ENCODE data around the gene TRIM59.

TRIM59 gene

DNA sequence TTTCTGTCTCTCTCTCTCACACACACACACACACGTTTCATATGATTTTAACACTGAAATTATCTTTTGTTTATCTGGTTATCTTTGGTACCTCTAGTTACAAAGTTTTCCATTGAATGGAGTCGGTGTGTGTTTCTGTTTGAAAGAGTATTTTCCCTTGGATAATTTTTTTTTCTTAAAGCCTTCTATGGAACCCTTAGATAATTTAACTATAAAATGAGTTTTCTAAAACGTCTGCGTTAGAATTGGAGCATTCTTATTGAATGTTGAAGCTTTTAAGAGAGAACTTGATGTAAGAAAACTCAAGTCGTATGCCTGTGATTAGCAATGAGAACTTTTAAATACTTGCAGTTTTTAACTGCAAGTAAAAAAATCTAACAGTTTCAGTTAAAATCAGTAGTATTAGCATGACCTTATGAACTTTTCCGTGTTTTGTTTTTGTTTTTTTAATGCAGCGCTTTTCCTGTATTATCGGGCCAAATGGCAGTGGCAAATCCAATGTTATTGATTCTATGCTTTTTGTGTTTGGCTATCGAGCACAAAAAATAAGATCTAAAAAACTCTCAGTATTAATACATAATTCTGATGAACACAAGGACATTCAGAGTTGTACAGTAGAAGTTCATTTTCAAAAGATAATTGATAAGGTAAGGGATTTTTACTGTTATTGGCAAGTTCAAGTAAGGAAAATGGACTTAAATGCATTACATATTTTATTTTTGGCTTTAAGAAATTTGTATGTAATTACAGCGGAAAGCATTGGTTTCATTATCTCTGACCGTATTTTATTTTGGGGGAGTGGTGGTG is 47.2 kb downstream of the TRIM59 start:
- DNase-seq: no peak

GRCh38 chr3:160401291-160402095 is 48.1 kb downstream of the TRIM59 start:
- DNase-seq: no peak

DNA sequence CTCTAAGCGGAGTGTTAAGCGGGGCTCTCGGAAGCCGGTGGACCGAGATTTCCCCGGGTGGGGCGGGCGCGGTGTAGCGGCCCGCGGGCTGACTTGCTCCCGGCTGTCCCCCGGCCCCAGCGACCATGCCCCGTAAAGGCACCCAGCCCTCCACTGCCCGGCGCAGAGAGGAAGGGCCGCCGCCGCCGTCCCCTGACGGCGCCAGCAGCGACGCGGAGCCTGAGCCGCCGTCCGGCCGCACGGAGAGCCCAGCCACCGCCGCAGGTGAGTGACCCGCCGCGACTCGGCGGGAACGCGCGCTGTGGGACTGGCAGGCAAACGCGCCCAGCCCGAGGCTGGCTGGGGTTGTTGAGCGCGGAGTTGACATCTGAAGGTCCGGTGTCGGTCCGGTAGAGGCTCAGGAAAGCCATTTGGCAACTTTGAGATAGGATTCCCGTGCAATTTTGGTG is 48.9 kb downstream of the TRIM59 start:
- peak; percentile 62 for DNase-seq

GRCh38 chr3:160400030-160400701 is 49.4 kb downstream of the TRIM59 start:
- peak; percentile 69 for DNase-seq

DNA sequence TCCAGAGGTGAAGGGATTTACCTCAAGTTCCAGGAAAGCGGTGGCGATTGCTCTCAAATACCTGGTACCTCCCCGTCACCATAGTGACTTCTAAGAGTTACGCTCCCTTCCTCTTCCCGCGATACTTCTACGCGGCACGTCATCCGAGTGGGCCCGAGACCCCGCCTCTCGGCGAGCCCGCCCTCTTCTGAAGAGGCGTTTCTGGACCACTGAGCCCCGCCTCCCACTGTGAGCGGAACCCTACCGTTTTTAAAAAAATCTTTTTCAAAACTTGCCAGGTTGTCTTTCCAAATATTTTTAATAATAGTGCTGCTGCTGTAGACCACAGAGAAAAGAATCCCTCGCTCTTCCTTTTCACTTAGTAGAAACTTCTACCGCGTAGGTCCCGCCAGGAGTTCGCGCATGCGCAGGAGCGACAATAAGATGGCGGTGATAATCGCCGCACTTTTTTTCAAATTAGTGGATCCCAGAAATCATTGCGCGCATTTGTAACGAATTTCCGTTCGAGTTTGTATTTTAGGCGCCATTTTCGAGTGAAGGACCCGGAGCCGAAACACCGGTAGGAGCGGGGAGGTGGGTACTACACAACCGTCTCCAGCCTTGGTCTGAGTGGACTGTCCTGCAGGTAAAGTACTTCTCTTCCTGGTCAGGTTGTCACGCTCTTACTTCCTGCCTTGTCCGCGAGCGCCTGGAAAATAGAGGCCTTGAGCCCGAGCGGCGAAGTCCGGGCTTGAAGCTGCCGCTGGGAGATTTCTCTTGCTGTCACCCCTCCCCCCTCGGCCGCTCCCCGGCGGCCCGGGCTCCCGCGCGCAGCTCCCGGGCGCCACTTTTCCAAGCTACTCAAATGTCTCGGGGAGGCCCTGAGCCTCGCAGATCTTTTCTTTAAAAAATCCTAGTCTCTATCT is 50.2 kb downstream of the TRIM59 start, which contains the start of the genes IFT80 and SMC4:
Gene IFT80 (minus strand): TSS at position 101 of the 905 bp plus-strand sequence. CDS start 14,625 bp downstream, outside the sequence.
Gene SMC4 (plus strand): TSS at position 526 of the 905 bp plus-strand sequence. CDS start 1,177 bp downstream, outside the sequence.
- peak; percentile 98 for DNase-seq

DNA sequence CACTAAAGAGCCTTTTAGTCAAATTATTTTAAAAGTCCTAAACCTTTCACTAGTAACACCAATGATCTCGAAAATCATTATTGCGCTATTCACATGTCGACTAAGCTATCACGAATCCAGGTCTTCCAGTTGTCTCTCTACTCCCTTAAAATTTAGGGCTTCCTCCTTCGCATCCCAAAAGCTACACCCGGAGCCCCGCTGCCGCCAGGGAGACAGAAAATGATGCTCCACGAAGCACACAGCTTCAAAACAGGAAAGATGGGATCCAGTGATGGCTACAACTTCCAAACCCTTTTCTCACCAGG is 50.8 kb downstream of the TRIM59 start:
- no peak for DNase-seq

DNA sequence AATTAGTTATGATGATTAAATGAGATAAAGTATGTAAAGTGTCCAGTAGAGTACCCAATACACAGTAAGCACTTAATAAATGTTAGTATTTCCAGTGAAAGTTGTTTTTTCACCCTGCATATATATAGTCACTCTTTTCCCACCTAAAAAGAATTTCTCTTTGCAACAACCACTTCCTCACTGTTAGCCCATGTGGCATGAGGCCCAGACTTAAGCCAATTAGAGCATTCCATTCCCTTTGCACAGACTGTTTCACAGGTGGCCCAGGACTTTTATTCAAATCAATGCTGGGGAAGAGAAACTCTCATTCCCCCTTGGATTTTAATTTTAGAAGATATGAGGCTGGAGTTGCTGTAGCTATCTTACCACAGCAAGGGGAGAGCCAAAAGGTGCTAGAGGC is 54.3 kb downstream of the TRIM59 start:
- peak; percentile 55 for DNase-seq

DNA sequence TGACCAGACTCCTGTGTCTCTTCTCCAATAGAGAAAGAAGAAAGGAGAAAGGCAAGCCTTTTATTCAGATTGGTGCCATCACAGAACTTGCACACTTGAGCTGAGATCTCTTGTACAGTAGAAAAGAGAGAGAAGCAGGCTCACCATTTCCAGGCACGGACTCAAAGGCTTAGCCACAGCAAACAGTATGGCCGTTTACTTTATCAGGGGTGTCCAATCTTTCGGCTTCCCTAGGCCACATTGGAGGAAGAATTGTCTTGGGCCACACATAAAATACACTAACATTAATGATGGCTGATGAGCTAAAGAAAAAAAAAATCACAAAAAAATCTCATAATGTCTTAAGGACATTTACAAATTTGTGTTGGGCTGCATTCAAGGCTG is 55.6 kb downstream of the TRIM59 start:
- no peak for DNase-seq

DNA sequence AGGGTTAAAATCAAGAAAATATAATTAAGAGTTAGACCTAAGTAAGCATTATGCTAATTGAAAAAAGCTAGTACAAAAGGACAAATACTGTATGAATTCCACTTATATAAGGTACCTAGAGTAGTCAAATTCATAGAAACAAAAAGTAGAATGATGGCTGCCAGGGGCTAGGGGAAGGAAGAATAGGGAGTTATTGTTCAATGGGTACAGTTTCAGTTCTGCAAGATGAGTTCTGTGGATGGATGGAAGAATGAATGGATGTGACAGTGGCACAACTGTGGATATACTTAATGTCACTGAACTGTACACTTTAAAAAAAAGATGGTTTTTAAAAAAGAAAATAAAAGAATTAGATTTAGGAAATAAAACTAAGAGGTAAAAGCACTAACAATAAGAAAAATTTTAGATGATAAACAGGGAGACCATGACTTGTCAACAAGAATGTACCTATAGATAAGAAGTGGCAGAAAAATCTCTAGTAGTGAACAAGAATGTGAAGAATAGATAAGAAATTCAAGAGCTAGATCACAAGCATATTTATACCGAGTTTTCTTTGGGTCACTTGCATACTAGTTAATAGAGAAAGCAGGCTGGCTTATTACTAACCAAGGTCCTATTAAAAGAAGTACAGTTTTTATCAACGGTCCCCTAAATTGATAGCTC is 56.1 kb downstream of the TRIM59 start:
- DNase-seq: no peak

DNA sequence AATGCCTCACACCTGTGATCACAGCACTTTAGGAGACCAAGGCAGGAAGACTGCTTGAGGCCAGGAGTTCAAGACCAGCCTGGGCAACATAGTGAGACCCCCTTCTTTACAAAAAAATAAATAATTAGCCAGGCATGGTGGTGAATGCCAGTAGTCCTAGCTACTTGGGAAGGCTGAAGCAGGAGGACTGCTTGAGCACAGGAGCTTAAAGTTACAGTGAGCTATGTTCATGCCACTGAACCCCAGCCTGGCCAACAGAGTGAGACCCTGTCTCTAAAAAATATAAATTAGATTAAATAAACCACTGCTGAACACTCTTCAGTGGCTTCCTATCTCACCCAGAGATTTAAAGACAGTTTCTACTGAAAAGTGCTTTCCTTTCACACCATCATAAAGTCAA is 56.8 kb downstream of the TRIM59 start:
- no peak for DNase-seq

- DNase-seq: no peak
These were observed 58.9 kb downstream of the TRIM59 start for GRCh38 chr3:160390565-160391138.

Measured in islet precursor cell (in vitro differentiated cells).